GF-D8 (cell line): ENCODE results near the gene TCERG1L.

Experiments used
- DNase-seq: peaks from one replicate; lab custom pipeline; 2025; lab: John Stamatoyannopoulos, UW

The TCERG1L gene

GRCh38 chr10:131315344-131315743, 3.8 kb upstream of the TCERG1L start:
- no peak for DNase-seq

- no peak for DNase-seq
Measured at GRCh38 chr10:131314799-131315198, 3.3 kb upstream of the TCERG1L start.

GRCh38 chr10:131314148-131314547, 2.6 kb upstream of the TCERG1L start:
- no peak for DNase-seq

- DNase-seq = no peak
Measured at GRCh38 chr10:131313377-131313776, 1.9 kb upstream of the TCERG1L start.

- no peak for DNase-seq
Measured at GRCh38 chr10:131312478-131312836, 936 bp upstream of the TCERG1L start.

- no peak for DNase-seq
Measured at GRCh38 chr10:131311402-131311660, 190 bp downstream of the TCERG1L start.

GRCh38 chr10:131310551-131311401, 745 bp downstream of the TCERG1L start:
- DNase-seq = no peak

GRCh38 chr10:131310142-131310541, 1.4 kb downstream of the TCERG1L start:
- no peak for DNase-seq

- no peak for DNase-seq
Measured at GRCh38 chr10:131300508-131300907, 11.0 kb downstream of the TCERG1L start.

GRCh38 chr10:131290781-131291180, 20.7 kb downstream of the TCERG1L start:
- no peak for DNase-seq

- DNase-seq = no peak
Measured at GRCh38 chr10:131288648-131289047, 22.9 kb downstream of the TCERG1L start.

GRCh38 chr10:131282961-131283360, 28.6 kb downstream of the TCERG1L start:
- no peak for DNase-seq

- DNase-seq = no peak
Measured at GRCh38 chr10:131280101-131280500, 31.4 kb downstream of the TCERG1L start.

GRCh38 chr10:131279516-131279915, 32.0 kb downstream of the TCERG1L start:
- no peak for DNase-seq

GRCh38 chr10:131277969-131278368, 33.6 kb downstream of the TCERG1L start:
- no peak for DNase-seq

GRCh38 chr10:131277278-131277677, 34.2 kb downstream of the TCERG1L start:
- no peak for DNase-seq

- no peak for DNase-seq
Measured at GRCh38 chr10:131275691-131276090, 35.8 kb downstream of the TCERG1L start.

- no peak for DNase-seq
Measured at GRCh38 chr10:131274883-131275282, 36.6 kb downstream of the TCERG1L start.

- DNase-seq = no peak
Measured at GRCh38 chr10:131274133-131274880, 37.2 kb downstream of the TCERG1L start.

- no peak for DNase-seq
Measured at GRCh38 chr10:131273476-131273875, 38.0 kb downstream of the TCERG1L start.

GRCh38 chr10:131272897-131273451, 38.5 kb downstream of the TCERG1L start:
- no peak for DNase-seq

GRCh38 chr10:131271966-131272365, 39.6 kb downstream of the TCERG1L start:
- no peak for DNase-seq

- no peak for DNase-seq
Measured at GRCh38 chr10:131271195-131271880, 40.2 kb downstream of the TCERG1L start.
